ENCODE data around the gene TADA2B.
"Not testable (repeated sequence)": the region's sequence is repeated elsewhere in the genome, so short reads cannot be mapped to it uniquely, and the experiment has no call there.

TADA2B gene

GRCh38 chr4:7083597-7084563 is 40.7 kb downstream of the TADA2B start:
- DNase-seq (ENCODE audit: low read depth), result no peak

DNA sequence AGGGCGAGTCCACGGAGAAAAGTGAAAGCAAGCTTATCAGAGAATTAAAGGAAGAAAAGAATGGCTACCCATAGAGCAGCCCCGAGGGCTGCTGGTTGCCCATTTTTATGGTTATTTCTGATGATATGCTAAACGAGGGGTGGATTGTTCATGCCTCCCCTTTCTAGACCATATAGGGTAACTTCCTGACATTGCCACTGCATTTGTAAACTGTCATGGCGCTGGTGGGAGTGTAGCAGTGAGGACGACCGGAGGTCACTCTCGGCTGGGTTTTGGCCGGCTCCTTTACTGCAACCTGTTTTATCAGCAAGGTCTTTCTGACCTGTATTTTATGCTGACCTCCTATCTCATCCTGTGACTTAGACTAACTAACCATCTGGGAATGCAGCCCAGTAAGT is 41.4 kb downstream of the TADA2B start:
- not testable (repeated sequence) for DNase-seq (ENCODE audit: low read depth)

DNA sequence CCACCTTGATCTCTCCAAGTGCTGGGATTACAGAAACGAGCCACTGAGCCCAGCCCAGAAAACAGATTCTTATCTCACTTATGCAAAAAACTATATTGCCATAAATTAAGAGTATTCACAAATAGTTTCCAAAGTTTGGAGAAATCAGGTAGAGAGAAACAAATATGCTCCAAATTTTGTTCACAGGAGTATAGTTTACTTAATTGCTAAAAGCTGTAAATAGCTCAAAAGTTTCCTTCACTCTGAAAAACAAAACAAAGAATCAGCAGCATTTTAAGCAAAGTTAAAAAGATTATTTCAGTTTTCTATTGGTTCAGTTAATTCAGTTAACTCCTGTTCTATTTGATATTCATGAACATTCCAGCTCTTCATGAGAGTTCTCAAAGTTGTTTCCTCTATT is 43.2 kb downstream of the TADA2B start:
- DNase-seq (ENCODE audit: low read depth), result no peak

GRCh38 chr4:7087036-7087435 is 43.9 kb downstream of the TADA2B start:
- no peak for DNase-seq (ENCODE audit: low read depth)

DNA sequence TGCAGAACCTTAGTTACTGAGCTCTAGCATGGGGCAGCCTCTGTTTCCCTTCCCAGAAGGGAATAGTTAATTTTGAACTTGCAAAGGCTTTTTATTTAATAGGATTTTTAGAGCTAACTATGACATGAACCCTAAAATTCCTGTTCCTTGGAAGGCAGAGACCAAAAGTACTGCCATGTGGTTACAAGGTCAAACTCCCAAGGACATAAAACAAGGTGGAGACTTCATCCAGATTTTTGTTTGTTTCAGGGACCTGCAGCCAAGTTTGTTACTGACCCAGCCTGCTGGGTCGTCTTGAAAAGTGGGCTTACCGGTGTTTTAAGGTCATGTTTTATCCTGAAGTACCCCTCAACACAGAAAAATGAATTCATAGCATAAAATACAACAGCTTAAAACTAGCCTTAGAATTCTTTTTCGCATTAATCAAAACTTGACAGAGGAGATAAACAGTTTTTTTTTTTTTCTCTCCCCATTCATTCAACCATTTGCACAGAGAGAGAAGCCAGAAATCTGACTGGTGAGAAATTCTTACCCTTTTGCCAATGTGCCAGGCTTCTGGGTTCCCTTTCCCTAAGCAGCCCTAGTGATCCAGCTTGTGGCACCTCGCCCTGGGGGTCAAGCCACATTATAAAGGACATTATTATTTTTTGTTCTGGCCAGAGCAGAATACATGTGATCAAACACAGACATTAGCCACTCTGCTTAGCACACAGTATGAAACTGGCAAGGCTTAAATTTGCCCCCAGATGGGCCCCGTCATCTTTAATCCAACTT is 46.2 kb downstream of the TADA2B start:
- DNase-seq (ENCODE audit: low read depth), result no peak

DNA sequence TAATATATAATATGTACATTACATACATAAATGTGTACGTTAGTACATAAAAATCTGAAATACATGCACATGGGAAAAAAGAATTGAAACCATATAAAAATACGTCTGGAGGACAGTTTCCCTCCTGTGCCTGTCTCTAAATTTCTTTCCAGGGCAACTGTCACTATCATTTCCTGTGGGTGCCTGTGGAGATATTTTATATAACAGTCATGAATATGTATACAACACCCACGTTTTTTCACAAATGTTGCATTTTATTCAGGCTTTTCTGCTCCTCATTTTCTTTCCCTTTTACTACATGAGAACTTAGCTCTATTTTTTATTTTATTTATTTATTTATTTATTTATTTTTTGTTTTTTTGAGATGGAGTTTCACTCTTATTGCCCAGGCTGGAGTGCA is 48.9 kb downstream of the TADA2B start:
- no peak for DNase-seq (ENCODE audit: low read depth)

GRCh38 chr4:7094916-7095315 is 51.7 kb downstream of the TADA2B start:
- no peak for DNase-seq (ENCODE audit: low read depth)

- DNase-seq (ENCODE audit: low read depth), result no peak
Measured at GRCh38 chr4:7095611-7096155, 52.5 kb downstream of the TADA2B start.

DNA sequence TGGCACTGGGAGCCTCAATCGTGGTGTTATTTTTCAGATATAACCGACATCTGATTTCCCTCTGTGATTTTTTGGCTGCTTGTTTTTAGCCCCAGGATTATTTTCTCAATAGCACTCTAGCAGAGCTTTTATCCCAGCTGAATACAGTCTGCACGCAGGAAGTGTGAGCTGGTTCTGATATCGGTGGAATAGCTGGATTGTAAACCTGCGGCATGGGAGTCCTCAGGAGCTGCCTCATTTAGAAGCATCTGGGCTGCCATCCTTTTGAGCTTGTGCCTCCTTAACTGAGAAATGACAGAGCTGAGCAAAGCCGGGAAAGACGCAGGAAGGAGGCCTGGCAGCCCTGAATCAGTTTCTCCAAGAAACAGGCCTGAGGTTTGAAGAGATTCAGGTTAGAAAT is 53.1 kb downstream of the TADA2B start:
- no peak for DNase-seq (ENCODE audit: low read depth)

- peak; percentile 15 for DNase-seq (ENCODE audit: low read depth)
Measured at GRCh38 chr4:7101692-7102515, 58.7 kb downstream of the TADA2B start.

GRCh38 chr4:7102516-7102909 is 59.3 kb downstream of the TADA2B start:
- DNase-seq (ENCODE audit: low read depth), result not testable (repeated sequence)

DNA sequence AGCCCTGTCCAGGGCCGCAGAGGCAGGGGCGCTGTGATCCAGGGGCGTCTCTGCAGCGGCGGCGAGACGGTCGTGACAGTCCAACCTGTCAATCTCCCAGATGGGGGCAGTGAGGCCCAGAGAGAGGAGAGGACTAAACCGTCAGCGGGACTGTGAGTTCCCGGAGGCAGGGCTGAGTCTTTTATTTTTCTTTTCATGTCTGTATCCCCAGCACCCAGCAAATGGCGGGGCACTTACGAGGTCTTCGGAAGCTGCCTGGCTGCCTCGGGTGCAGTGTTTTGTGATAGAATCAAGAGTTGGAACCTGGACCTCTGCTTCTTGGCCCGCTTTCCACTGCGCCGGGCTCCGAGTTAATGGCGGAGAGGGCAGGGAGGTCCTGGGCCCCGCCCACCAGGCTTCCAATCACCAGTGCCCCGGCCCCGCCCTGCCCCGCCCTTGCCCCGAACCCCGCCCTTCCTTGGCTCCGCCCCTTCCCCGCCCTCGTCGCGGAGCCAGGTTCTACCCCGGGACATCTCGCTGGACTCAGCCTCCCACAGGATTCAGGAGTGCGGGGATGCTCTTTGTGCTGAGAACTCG is 59.9 kb downstream of the TADA2B start:
- DNase-seq (ENCODE audit: low read depth), result peak; percentile 61

DNA sequence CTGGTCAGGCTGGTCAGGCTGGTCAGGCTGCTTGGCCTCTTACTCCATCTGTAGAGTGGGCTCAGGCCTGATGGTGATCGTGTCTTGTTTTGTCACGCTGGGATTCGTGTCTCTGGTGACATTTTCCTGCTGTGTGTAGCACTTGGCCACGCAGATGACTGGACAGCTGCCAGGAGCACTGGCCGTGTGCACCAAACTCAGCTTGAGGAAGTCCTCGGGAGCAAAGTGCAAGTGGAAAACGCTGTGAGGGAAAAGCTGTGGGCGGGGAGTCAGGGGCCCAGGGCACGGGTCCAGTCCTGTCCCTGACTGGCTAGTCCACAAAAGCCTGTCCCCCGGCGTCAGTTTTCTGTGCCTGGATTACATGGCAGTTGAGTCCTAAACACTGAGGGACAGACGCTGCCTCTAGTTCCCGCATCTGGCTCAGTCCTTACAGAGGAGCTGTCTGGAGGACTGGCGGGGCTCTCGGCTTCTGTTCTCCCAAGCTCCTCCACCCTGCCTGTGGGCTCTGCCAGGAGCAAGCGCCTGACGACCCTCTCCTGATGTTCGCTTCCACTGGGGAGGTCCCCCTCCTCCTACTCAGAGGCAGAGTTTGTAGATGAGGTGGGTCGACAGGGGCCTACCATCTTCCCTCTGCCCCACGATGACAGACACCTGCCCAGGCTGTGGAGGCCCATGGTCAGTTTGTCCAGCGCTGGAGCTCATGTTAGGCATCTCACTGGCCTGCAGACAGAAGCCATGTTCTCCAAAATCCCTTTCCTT is 60.6 kb downstream of the TADA2B start:
- no peak for DNase-seq (ENCODE audit: low read depth)

DNA sequence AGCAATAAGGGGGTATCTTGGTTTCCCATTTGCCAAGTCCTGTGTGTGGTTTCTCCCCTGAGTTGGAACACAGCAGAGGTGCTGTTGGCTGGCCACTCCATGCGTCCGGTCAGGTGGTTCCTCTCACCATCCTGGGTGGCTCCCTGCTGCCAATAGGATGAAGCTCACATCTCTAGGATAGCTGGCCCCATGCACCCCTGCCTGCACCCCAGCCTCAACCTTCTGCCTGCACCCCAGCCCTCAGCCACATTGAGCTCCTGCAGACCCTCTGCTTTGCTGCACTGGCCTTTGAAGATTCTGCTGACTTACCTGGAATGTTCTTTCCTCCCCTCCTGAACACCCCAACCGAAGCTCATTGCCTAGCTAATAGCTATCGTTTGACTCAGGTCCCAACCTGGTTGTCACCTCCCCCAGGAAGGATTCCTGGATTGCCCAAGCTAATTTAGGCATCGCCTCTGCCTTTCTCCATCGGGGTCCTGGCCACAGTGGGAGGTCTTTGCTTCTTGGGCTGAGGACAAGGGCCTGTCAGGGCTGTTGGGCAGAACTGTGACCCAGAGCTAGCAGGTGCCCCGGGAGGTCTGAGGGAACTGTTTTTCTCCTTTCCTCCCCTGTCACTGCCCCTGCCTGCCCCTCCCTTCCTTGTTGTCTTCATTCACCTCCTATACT is 61.3 kb downstream of the TADA2B start:
- DNase-seq (ENCODE audit: low read depth), result no peak

- no peak for DNase-seq (ENCODE audit: low read depth)
Measured at GRCh38 chr4:7105276-7105675, 62.1 kb downstream of the TADA2B start.

DNA sequence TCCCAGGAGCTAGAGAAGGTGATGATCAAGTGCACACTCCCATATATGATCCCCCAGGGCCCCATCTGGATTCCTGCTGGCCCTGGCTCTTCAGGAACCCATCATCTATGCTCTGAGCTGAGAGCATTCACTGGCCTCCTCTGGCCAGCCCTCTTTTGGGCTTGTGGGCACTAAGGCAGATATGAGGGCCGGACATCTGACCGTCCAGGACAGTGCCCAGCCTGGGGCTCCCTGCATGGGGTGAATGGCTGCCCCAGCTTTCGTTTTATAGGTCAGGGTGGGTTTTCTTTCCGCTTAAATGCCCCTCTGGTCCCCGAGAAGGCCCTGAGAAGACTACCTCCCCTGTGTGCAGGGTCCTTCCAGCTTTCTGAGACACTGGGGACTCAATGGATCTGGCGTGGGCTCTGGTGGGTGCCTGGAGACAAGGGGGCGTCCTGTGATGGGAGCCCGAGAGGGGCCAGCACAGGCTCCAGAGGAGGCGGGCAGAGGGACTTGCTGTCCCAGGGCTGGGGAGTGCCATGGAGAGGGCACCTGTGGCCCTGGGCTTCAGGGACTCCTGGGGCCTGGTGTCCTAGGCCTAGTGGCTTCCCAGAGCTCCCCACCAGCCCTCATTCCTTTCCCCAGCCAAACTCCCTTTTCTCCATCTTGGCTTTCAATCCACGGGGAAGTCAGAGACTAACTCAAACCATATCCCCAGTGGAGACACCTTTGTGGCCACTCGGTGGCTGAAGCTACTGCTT is 64.2 kb downstream of the TADA2B start:
- DNase-seq (ENCODE audit: low read depth), result no peak

Data from stimulated activated CD8-positive, alpha-beta memory T cell treated with anti-CD3 and anti-CD28 coated beads, Interleukin-12 subunit alpha, Interleukin-12 subunit beta, amount 100 ng/mL, for 4 hours (primary cell).